Activated T-cell treated with anti-CD3 and anti-CD28 coated beads for 24 hours (primary cell): ENCODE measurements around the gene CREB3L1.

Experiments used
- DNase-seq: peaks from one replicate; pipeline ENCODE4 v3.0.0-alpha.2; 2020; ENCODE audit warnings: low read depth

CREB3L1 gene

DNA sequence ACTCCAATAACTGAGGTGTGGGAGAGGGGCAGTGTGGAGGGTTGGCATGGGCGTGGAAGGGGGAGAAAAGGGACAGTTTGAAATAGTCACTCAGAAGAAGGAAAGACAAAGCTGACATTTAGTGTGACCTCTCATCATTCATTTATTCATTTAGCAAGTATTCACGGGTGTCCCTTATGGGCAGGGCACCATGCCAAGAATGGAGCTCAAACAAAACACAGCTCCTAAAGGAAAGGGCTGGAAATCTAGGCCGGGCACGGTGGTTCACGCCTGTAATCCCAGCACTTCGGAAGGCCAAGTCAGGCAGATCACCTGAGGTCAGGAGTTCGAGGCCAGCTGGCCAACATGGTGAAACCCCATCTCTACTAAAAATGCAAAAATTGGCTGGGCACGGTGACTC lies 50.4 kb downstream of the CREB3L1 start:
- no peak for DNase-seq

DNA sequence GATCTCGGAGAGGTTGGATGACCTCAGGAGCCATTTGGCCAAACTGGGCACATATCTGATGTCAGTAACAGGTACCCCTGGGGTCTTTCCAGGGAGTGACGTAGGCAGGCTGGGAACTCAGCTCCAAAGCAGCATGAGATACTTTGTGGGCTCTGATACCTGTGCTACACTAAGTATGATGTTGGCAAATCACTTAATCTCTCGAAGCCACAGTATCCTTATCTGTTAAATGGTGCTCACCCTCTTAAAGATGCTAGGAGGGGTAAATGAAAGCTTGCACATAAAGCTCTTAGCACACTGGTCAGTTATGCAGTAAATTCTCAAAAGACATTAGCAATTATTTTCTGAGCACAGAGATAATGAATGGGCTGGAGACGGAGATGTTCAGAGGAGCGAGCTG lies 52.7 kb downstream of the CREB3L1 start:
- no peak for DNase-seq

DNA sequence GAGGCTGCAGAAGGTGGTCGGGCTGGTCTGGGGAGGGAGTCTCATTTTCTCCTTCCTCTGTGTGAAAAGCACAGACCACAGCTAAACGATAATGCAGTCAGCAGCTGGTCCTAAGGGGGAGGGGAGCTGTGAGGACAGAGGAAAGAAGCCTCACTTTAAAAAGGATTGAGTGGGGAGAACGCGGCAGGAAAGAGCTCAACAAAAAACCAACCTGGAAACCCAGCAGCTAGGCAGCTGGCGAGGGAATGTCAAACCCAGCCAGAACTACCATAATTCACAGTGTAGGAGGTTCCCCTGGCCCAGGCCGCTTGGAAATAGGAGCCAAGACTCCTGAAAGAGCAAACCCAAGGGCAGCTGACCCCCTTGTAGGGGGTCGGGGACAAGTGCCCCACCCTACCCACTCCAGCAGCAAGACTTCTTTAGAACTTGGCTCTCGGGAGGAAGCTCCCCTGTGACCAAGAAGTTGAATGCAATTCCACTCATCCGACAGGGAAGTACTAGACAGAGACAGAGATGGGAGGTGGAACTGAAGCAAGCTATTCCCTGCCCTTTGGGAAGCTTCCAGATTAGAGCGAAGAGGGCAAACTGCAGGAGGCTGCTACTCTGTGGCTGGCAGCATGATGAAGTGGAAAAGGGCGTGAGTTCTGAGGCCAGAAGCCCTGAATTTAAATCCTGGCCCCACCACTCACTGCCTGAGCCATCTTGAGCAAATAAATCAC lies 53.3 kb downstream of the CREB3L1 start:
- no peak for DNase-seq

DNA sequence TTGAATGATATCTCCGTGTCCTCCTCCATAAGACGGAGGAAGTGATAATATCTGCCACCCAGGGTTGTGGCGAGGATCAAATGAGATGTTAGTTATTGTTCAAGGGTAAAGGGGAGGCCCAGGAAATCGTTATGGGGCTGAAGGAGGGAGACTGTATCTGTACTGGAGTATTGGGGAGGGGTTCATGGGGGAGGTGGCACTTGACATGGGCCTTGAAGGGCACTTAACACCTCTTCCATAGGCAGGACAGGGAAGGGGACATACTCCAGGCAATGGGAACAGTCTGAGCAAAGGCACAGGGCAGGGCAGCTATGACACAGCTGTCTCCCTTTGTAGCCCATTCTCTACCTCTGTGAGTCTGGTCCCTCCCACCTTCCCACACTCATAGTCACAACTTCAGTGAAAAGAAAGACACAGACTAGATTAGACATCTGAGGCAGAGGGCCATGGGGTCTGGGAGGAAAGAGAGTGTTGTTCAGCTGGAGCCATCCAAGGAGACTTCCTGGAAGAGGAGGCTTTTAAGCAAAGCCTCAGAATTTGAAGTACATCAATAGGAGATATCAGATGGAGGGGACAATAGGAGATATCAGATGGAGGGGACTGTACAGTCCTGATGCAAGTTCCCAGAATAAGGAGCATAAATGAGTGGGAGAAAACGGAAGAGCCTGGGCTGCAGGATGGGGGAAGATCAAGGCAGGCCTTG lies 54.0 kb downstream of the CREB3L1 start:
- DNase-seq: peak; percentile 37

DNA sequence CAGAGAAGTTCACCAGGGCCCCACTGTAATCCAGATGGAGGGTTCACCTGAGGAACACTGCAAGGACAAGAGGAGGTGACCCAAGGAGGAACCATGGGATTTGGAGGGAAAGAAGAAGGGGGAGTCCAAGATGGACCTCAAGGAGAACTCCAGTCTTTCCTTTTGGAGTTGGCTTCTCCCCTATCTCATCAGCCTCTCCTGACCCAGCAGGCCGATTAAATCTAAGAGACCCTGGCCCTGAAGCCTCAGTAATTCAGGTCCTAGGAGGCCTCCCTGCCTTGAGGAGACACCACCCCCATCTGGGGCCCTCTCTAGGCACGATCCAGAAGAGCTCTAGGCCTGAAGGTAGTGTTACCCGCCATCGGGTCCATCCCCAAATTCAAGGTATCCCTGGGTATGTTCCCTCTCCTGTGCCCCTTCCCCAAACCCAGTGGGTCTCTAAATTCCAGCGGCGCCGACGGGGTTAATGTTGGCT lies 54.7 kb downstream of the CREB3L1 start:
- no peak for DNase-seq

DNA sequence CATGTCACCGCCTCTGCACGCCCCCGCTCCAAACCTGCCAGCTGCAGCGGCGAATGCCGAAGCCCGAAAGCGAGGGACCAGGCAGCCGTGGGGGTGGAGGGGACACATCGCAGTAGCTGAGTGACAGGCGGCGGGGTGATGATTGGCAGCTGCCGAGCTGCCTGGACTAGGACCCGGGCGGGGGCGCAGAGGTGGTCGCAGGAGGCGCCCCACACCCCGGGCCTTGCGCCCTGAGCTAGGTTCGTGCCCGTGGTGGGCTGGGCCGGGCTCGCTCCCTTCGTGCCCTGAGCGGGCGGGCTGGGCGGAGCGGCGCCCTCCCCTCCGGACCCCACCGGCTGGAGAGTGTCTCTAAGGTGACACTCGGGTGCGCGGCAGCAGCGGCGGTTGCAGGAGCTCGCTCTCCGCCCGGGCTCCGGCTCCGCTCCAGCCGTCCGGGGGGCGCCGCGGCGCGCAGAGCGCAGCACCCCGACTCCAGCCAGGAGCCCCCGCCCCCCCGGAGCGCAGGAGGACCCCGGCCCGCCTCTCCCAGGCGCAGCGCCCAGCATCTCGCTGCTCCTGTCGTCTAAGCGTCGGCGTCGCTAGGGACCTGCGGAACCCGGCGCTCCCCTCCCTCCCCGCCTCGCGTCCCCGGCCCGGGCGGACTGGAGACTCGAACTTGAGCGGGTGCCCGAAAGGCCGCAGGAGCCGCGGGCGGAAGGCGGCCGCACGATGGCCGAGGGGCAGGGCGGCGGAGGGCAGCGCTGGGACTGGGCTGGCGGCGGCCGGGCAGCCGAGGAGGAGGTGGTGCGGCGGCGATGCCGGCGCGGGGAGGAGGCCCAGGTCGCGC lies 55.3 kb downstream of the CREB3L1 start:
- no peak for DNase-seq

DNA sequence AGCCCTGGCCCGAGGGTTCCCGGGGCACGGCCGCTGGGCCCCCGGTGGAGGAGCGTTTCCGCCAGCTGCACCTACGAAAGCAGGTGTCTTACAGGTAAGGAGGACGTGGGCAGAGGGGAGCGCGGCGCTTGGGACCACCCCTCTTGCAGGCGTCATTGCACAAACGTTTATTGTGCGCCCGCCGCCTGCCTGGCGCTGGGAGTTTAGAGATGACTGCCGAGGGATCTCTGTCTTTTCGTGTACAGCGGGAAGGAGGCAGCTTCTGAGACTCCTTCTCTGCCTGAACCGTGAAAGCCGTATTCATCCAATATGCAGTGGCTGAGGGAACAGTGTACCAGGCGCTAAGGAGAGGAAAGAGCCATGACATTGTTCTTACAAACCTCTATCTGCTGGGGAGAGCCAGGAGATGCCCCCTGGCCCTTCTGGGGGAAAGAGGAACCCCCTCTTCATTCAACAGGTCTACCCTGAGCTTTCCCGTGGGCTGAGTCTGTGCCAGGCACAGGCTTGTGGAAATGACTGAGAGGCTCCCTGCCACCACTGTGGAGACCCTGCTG lies 56.0 kb downstream of the CREB3L1 start:
- no peak for DNase-seq

DNA sequence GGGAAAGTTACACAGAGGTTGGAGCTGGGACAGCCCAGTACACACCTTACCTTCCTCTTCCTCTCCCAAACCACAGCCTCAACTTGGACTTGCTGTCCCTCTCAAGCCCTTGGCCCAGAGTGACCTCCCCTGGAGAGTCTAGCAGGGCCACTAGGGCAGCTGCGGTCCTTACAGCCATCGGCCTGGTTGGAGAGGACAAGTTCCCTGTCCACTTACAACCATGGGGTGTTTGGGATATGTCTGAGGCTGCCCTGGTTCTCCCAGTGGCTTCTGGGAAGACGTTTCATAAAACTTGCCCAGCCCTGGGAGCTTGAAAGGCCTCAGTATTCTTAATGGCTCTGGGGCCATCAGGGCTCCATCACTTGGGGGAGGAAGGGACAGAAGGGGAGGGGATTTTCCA lies 56.7 kb downstream of the CREB3L1 start:
- DNase-seq: no peak

DNA sequence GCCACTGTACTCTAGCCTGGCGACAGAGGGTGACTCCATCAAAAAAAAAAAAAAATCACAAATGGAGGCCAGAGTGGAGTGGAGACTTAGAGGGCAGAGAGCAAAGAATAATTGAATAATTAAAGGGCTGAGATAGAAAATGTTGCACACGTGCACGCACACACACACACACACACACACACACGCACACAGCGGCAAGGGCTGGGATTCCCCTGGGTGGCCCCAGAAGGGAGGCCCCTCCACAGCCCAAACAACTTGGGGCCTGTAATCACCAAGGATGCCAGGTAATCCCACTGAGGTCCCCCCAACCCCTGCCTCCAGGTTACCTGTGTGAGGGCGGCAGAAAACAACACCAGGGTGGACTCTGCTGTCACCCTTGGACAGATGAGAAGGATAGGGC lies 57.8 kb downstream of the CREB3L1 start:
- DNase-seq: no peak

DNA sequence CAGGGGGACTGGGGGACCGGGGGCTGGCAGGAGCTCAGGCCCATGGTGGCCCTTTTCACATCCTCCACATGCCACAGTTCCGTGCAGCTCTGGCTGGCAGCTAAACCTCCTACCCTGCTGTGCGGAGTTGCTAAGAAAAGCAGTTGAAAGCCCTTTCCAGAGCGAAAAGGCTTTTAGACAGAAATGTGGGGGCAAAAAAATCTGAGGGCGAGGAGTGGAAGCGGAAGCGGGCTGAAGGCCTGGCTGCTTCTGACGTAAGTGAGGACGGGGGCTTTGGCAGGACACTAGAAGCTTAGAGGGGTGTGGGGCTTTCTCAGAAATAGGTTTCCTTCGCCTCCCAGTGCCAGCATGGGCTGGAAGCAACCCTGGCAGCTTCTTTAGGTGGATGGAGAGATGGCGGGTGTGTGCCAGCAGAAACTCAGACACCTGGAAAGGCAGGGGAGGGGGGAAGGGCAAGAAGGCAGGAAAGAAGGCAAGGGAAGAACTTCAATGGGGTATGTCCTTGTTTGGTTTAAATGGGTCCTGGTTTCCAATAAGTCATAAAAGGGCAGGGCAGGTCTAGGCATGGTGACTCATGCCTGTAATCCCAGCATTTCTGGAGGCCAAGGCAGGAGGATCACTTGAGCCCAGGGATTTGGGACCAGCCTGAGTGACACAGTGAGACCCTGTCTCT lies 58.6 kb downstream of the CREB3L1 start:
- DNase-seq: no peak

DNA sequence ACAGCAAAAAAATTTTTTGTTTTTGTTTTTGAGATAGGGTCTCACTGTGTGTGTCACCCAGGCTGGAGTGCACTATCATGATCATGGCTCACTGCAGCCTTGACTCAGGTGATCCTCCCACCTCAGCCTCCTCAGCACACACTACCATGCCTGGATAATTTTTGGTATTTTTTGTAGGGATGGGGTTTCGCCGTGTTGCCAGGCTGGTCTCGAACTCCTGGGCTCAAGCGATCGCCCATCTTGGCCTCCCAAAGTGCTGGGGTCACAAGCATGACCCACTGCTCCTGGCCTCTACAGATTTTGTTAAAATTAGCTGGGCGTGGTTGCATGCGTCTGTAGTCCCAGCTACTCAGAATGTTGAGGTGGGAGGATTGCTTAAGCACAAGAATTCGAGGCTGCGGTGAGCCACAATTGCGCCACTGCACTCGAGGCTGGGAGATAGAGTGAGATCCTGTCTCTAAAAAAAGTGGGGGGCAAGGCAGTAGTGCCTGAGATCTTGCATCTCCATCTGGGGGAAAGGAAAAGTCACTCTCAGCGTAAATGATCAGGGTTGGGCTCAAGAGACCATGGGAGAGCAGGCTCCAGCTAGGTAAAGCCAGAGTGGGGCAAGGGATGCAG lies 59.2 kb downstream of the CREB3L1 start:
- DNase-seq: no peak

DNA sequence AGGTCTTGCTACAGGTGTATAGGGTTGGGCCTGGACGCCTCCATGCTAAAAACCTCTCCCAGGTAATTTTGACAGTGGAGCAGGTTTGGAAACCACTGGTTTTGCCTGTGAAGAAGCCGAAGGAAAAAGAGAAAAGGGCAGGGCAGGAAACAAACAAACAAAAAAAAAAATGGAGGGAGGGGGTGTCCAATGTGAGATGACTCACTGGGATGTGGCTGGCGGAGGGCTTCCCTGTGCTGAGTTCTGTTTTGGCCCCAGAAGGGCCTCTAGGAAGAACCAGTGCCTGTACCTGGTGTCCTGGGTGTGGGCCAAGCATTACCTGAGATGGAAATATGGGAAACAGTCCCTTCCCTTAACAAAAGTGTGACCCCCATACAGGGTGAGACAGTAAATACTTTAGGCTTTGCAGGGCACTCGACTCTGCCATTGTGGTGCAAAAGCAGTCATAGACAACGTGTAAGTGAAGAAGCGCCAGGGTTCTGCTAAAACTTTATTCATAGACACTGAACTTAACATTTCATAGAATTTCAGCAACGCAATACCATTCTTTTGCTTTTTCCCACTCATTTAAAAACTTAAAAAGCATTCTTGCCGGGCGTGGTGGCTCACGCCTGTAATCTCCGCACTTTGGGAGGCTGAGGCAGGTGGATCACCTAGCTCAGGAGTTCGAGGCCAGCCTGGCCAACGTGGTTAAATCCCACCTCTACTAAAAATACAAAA lies 60.3 kb downstream of the CREB3L1 start:
- no peak for DNase-seq

DNA sequence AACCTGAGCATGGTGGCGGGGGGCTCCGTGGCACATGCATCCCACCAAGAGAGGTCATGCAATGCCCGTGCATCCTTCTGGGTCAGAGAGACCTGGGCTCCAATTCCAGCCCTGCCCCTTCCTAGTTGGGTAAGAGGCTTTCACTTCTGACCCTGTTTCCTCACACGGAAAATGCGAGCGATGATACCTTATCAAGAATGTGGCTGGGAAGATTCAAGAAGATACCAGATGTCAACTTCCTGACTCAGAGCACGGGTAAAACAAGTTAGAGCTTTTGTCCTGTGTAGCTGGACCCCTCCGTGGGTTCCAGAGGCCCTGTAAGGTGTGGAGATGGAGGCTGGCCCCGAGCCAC lies 61.1 kb downstream of the CREB3L1 start:
- no peak for DNase-seq

DNA sequence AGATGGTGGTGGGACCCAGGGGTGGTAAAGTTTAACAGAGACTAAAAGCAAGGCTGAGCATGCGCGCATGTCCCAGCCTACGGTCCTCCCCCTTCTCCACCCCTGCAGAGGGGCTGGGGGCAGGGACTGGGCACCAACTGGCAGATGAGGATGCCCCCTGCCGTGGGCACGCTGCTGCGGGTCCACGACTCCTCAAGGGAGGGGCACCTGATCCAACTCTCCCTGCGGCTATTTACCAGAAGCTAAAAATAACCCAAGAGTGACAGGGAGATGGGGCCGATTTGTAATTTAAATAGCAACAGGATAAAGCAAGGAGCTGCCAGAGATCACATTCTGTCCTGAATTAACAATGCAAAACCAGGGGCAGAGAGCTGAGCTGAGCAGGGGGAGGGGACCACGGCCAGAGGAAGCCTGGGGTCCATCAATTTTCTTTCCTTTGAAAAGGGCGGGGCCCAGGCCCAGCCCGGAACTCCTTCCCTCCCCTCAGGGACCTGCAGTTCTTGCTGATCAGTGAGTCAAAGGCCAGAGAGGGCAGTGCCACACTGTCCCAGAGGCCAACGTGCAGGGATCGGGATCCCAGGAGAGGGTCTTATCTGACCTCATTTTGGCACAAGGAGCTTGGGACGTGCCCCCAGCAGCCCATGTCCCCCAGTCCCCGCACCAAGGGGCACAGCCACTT lies 61.7 kb downstream of the CREB3L1 start:
- DNase-seq: no peak

DNA sequence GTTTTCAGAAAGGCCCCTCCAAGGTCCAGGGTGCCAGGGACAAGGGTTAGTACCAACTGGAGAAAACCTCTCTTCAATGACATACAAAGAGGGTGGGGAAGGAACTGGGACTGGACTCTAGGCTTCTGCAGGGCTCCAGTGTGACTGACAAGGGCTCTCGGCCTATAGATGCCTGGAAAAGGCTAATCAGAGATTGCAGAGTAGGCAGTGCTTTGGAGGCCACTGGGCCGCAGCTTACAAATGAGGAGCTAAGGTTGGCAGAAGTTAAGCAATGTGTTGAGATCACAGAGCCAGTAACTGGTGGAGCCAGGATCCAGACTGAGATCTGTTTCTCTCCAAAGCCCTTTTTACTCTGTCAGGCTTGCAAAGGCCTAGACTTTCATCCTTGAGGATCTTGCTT lies 62.4 kb downstream of the CREB3L1 start:
- DNase-seq: no peak

DNA sequence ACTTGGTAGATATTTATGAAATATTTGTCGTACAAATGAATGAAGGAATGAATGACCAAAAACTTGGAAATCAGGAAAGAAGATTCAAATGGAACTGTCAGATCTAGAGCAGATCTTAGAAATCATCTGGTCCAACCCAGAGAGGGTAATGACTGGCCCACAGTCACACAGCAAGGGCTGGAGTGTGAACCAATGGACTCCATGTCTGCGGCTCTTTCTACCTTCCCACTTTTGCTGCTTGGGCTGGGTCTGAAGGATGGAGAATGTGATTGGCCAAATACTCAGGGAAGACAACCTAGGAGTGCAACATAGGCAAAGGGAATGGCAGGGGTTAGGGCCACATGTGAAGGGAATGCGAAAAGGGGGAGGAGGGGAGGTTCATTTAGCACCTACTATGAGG lies 64.0 kb downstream of the CREB3L1 start:
- DNase-seq: no peak

DNA sequence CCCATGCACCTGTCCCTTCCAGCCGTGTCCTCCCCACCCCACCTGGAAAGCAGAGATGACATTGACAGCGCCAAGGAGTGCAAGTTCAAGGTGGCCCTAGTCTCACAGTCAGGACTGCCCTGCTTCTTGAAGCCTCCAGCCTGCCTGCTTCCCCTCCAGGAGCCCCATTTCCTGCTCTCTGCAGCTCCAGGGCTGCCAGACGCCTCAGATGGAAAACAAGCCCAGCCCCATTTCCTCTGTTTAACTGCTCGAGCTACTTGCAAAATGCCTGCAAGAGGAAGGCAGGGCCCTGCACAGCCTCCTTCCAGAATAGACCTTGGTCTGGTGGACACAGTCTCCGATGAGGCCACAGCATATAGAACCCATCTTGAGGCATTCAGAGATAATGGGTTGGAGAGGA lies 64.8 kb downstream of the CREB3L1 start:
- DNase-seq: no peak

DNA sequence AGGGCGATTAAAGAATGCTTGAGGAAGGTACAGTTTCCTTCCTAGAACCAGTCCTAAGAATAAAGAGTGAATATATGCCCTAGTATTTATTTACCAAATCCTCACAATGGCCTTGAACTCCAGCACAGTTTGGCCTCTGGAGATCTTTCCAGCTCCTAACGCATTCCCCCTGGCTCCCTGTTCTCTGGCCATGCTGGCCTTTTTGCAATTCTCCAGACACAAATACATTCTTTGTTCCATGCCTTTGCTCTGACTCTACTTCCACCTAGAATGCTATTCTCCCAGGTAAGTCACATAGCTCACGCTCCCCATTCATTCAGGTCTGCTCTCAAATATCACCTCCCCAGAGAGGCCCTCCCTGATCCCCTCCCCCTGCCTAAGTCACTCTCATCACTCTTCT lies 66.1 kb downstream of the CREB3L1 start:
- DNase-seq: no peak

DNA sequence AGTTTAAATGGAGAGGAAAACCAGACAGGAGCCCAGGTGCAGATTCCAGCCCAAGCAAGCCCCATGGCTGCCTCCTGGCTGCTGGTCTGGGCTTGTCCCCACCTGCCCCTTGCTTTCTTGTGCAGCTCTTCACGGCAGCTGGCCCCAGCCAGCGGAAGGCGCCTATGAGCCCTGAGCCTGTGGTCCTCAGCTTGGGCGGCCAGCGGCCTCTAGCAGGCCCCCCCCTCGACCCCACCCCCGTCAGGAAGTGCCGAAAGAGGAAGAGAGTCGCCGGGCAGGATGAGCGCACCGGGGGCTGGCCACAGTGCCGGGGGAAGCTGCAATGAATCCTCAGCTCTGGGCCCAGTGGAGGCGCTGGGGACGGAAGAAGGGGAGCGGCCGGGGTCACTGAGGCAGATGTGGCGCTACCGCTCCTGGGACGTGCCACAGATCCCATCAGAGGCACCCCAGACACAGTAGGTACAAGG lies 67.7 kb downstream of the CREB3L1 start:
- DNase-seq: no peak

DNA sequence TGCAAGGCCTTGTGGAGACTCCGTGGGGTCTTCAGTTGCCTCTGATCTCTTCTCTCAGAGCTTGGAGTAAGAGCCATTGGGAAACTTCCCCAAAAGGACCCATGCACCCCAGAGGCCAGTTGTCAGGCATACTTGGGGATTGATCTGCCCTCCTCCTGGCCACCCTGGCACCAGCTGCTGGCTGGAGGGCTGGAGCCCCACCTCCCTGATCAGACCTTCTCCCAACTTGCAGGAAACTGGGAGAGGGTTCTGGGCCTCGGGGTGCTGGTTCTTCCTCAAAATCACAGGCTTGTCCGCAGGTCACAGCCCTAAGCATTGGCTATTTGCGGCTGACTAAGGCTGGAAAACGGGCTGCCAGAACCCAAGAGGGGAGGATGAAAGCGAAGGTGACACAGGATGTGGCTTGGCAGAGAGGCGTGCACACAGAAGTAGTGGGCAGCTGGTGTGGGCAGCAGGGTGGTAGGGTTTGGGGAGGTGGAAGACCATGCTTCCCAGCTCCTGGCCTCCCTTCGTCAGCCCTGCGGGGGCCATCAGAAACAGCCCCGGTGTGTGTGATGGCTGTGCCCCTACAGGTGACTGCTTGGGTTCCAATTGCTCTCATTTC lies 68.5 kb downstream of the CREB3L1 start:
- DNase-seq: no peak
